Fibroblast of mammary gland (primary cell): ENCODE data around the gene NAPB.

Experiments used
- DNase-seq: peaks from one replicate; pipeline ENCODE4 v3.0.0-alpha.2; 2010; ENCODE audit warnings: low read depth
- H3K4me3 ChIP-seq: 2 replicates; pipeline ENCODE4 v1.5.1; 2011; ENCODE audit warnings: low read depth, mild to moderate bottlenecking, low read length, moderate library complexity; ENCODE audit not compliant: control insufficient read depth
- TF ChIP-seq, protein P1 (sequence below): conservative IDR thresholded peaks from 2 replicates; pipeline ENCODE4 v1.5.1; 2011; ENCODE audit warnings: low read depth, low read length, inconsistent platforms; ENCODE audit not compliant: control insufficient read depth, insufficient read depth

Gene NAPB

DNA sequence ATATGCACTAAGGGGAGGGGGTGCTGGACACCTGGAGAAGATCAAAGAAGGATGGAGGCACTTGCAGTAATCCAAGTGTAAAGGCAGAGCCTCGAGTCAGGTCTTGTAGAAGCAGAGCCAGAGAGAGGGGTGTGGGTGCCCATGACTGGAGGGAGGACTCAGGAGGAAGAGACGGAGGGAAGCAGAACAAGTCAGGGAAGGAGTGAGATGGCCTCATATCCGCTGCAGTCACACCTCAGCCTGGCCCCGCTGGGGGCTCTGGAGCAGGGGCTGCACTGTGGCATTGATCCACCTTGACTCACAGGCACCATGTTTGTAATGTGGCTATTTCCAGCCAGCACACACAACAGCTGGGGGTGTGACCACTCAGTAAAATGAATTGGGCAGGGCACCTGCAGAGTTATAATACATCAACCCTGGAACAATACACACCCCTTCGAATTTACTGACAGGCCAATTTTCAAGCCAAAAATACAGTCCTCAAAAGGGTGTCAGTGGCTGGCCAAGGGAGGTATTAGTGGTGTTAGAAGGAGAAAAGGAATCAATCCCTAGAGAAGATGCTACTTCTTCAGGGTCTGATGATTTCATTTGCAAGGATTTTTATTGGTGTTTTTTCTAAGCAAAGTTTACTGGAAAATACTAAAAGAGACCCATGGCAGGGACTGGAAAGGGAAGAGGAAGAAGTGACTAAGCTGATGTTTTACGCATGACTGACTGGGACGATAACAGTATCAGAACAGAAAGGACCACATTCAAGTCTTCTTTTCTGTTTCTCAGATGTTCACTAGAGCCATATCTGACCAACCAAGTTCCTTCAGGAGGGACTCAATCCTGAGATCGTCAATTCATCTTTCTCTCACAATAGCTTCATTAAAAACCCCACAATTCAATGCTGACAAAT lies 89.6 kb downstream of the NAPB start:
- DNase-seq: no peak
- H3K4me3 ChIP-seq: no peak overlapping the region
- TF ChIP-seq, protein P1, sequence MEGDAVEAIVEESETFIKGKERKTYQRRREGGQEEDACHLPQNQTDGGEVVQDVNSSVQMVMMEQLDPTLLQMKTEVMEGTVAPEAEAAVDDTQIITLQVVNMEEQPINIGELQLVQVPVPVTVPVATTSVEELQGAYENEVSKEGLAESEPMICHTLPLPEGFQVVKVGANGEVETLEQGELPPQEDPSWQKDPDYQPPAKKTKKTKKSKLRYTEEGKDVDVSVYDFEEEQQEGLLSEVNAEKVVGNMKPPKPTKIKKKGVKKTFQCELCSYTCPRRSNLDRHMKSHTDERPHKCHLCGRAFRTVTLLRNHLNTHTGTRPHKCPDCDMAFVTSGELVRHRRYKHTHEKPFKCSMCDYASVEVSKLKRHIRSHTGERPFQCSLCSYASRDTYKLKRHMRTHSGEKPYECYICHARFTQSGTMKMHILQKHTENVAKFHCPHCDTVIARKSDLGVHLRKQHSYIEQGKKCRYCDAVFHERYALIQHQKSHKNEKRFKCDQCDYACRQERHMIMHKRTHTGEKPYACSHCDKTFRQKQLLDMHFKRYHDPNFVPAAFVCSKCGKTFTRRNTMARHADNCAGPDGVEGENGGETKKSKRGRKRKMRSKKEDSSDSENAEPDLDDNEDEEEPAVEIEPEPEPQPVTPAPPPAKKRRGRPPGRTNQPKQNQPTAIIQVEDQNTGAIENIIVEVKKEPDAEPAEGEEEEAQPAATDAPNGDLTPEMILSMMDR: no peak

GRCh38 chr20:23327617-23328333 lies 93.5 kb downstream of the NAPB start:
- no peak for DNase-seq
- TF ChIP-seq, protein P1: no peak
- no peak overlapping the region for H3K4me3 ChIP-seq

DNA sequence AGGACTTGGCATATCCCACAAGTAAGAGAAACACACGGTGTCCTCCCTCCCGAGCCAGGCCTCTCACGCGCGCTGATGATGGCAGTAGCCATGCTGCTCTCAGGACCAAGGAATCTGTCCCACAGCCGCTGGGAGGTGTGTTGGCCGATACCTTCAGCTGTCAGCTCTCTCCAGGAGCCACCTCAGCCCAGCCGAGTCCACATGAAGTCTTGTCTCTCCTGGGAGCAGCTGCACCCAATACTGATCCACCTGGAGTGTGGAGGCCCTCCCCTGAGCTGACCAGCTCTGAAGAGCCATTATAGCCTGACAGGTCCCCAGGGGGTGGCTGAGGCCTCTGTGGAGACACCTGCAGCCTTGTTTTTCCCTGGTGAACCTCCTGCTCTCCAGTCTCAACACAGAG lies 94.5 kb downstream of the NAPB start:
- TF ChIP-seq, protein P1: no peak
- H3K4me3 ChIP-seq: no peak overlapping the region
- DNase-seq: no peak

DNA sequence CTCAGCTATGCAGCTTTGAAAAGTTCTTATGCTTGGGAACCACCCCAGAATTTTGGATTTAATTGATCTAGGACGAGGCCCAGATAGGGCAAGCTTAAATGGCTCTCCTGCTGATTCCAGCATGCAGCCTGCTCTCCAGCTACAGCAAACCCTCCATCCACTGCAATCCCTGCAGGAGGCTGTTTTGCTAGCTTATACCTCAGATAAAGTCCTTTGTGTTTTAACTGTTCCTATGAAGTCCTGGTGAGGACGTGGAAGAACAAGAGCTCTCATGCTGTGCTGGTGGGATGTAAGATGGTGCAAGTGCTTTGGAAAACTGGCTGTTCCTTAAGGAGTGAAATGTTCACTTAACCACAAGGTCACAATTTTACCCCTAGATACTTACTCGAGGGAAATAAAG lies 96.2 kb downstream of the NAPB start:
- H3K4me3 ChIP-seq: no peak overlapping the region
- DNase-seq: no peak

More for the DNA sequence above, 96.2 kb downstream of the NAPB start:
- TF ChIP-seq, protein P1: no peak
